GM12874 (cell line): ENCODE results near the gene LACRT.

Experiments used
- TF ChIP-seq, protein P1 (sequence below): IDR thresholded peaks from 2 replicates; pipeline ENCODE4 v1.5.1; 2011; ENCODE audit warnings: low read depth, mild to moderate bottlenecking, control low read depth, low read length, moderate library complexity; ENCODE audit not compliant: insufficient read depth

The LACRT gene

DNA sequence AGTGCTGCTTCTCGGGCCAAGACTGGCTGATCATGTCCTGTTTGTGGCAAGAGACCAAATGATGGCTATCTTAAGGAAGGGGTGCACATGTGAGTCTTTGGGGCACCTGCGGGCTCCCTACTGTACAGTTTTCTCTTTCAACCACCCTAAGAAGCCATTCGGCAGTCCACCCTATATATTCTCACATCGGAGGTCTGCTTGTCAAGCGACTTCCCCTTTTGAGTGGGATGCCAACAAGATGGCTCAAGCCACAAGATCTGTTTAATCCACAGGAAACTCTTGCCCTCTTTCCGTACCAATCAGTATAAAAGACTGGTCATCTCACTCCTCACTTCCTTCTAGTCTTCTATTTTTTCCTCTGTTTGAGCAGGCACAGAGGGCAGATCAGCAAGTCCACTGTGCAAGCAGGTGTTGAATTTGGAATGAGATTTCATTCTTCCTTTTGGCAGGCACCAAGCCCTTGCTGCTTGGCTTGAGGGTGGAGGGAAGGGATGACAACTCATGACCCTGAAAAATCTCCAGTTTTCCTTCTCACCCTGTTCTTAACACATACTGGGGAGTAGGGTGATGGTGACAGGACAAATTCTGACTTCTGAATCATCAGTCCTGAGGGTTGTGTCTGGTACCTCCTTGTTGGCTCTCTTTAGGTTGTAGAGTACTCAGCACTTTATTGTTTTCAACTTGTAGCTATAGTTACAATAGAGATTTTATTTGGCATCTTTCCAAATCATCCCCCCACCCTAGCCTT, 17.6 kb downstream of the LACRT start:
- TF ChIP-seq, protein P1, sequence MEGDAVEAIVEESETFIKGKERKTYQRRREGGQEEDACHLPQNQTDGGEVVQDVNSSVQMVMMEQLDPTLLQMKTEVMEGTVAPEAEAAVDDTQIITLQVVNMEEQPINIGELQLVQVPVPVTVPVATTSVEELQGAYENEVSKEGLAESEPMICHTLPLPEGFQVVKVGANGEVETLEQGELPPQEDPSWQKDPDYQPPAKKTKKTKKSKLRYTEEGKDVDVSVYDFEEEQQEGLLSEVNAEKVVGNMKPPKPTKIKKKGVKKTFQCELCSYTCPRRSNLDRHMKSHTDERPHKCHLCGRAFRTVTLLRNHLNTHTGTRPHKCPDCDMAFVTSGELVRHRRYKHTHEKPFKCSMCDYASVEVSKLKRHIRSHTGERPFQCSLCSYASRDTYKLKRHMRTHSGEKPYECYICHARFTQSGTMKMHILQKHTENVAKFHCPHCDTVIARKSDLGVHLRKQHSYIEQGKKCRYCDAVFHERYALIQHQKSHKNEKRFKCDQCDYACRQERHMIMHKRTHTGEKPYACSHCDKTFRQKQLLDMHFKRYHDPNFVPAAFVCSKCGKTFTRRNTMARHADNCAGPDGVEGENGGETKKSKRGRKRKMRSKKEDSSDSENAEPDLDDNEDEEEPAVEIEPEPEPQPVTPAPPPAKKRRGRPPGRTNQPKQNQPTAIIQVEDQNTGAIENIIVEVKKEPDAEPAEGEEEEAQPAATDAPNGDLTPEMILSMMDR: no peak

DNA sequence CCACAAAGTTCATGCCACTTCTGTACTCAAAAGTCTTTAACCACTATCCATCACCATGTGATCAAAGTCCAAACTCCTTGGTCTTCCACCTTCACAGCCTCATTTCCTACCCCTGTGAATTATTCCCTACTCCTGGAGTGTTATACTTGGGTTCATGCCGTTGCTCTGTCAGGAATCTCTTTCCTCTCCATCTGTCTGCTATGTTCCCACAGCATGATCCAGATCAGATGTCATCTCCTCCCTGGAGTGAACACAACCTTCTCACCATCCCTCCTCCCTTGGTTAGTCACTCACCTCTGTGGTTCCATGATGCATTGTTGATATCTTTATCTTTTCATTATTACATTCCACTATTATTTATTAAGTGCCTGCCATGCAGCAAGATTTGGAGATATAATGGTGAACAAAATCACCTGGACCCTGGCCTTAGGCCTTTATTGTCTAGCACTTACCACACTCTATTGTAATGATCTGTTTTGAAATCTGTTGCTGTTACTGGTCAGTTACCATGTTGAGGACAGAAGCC, 22.4 kb downstream of the LACRT start:
- TF ChIP-seq, protein P1: no peak

- TF ChIP-seq, protein P1: no peak
Observed at GRCh38 chr12:54611715-54612149, 23.0 kb downstream of the LACRT start.

DNA sequence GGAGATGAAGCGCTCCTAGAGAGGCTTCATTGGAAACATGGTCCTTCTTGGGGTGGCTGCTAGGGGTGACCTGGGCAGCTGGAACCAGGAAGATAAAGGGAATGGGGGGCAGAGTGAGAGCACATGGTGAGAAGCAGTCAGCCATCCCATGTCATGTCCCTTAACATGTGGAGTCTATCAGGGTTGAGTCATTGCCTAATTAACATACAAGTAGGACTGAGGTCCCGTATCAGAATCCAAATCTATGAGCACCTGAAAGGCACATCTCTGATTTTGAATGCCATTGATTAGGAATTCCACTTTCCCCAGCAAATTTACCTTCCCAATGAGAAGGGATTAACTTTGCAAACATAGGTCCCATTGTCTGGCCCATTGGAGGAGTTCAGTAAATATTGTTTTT, 25.9 kb downstream of the LACRT start:
- TF ChIP-seq, protein P1: no peak

DNA sequence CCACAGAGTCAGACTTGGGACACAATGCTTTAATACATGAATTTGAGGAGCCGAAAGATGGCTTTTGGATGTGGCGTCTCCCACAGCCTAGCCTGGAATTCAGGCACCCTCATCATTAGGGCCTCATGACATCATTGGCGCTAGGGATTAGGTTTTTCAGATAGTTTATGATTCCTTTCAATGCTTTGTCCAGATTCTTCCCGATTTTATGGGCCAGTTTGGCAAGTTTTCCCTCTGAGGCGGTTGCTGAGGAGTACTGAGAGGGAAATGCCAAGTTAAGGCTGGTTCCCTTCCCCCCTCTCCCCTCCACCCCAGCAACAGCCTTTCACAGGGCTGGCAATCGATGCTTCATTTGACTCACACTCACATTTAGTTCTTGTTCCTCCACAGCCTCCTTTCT, 26.5 kb downstream of the LACRT start:
- TF ChIP-seq, protein P1: no peak

DNA sequence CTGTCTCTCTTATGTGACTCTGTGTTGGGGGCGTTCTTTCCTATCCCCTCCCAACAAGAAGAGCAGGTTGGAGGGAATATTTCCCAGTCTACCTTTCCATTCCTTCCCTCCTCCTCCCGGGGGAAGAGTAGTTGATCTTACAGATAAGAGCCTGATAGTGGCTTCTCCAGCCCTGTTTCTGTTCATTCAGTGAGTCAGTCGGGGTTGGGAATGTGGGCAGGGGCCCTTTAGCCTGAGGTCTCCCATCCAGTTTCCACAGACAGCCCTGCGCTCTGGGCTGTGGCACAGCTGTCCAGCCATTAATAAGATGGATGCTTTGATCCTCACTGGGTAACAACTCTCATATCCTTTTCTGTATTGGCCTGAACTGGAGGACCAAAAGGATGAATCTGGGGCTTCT, 28.1 kb downstream of the LACRT start:
- TF ChIP-seq, protein P1: no peak

DNA sequence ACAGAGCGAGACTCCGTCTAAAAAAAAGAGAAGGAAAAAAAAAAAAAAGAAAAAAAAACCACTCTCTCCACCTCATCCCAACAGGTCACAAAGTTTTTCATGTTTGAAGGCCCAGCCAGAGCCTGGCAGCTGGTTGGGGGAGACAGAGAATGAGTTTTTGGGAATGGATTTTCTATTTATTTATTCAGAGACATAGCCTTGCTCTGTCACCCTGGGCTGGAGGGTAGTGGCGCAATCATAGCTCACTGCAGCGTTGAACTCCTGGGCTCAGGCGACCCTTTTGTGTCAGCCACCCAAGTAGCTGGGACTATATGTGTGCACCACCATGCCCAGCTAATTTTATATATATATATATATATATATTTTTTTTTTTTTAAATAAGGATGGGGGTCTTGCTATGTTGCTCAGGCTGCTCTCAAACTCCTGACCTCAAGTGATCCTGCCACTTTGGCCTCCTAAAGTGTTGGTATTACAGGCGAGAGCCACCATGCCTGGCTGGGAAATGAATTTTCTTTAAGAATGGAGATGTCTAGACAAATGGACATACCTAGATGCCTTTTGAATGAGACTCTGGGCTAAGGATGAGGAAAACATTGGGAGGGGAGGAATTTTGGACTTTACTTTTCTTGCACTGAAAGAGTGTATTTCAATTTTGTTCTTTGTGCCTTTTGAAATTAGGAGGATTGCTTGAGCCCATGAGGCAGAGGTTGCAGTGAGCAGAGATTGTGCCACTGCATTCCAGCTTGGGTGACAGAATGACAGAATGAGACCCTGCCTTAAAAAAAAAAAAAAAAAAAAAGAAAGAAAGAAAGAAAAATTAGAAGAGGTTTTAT, 29.3 kb downstream of the LACRT start:
- TF ChIP-seq, protein P1: no peak
